CD4-positive, alpha-beta T cell (primary cell): ENCODE results near the gene PPM1H. TPM values are rescaled to one million over a fixed set of nuclear protein-coding genes. Genes with fewer than 3 reads are reported as not detected.

ENCODE experiments used
- ATAC-seq: fragments of 200-7000 bp; cut with Tn5 transposase; one replicate; pipeline ENCODE4 v1.10.0; 2022; ENCODE audit warnings: mild to moderate bottlenecking; ENCODE audit not compliant: poor library complexity
- CTCF ChIA-PET: fragments of 350-600 bp; sonication (Branson Sonifier 250); formaldehyde crosslinking; loops from one replicate; lab custom pipeline; 2021; ENCODE audit warnings: antibody characterized with exemption, inconsistent platforms; lab: Charles Lee
- POLR2A ChIA-PET: fragments of 350-600 bp; sonication (Branson Sonifier 250); formaldehyde crosslinking; loops from one replicate; lab custom pipeline; 2021; ENCODE audit warnings: antibody characterized with exemption, inconsistent platforms; lab: Charles Lee
- DNase-seq, 14 experiments: peaks; one replicate each; pipeline ENCODE4 v3.0.0-alpha.2; 2013 to 2020; ENCODE audit warnings: mixed read lengths in 2 of 14
- H3K27ac ChIP-seq, 2 donors: one replicate each; pipeline versions ENCODE4 v1.5.1 to v1.7.0; 2013; ENCODE audit warnings: low read length in 2 of 2, low read depth in 1 of 2, mild to moderate bottlenecking in 1 of 2
- H3K27me3 ChIP-seq, 2 experiments: 1 replicate in 1 of 2; 2 replicates in 1 of 2; pipeline versions ENCODE4 v1.6.1 to v1.7.0; 2013; ENCODE audit warnings: low read length in 2 of 2, control low read depth in 1 of 2, mild to moderate bottlenecking in 1 of 2, moderate library complexity in 1 of 2; ENCODE audit not compliant: insufficient read depth in 2 of 2, control insufficient read depth in 1 of 2
- H3K36me3 ChIP-seq: one replicate; pipeline ENCODE4 v1.6.1; 2013; ENCODE audit warnings: low read length, control low read depth; ENCODE audit not compliant: insufficient read depth
- H3K4me1 ChIP-seq: one replicate; pipeline ENCODE4 v1.6.1; 2013; ENCODE audit warnings: low read length, control low read depth; ENCODE audit not compliant: insufficient read depth
- H3K4me3 ChIP-seq: one replicate; pipeline ENCODE4 v1.5.1; 2013; ENCODE audit warnings: mild to moderate bottlenecking, low read length, moderate library complexity
- H3K9me3 ChIP-seq, 2 experiments: 1 replicate in 1 of 2; 2 replicates in 1 of 2; pipeline versions ENCODE4 v1.6.1 to v1.7.0; 2013; ENCODE audit warnings: low read length in 2 of 2, mild to moderate bottlenecking in 2 of 2, control low read depth in 1 of 2, moderate library complexity in 1 of 2; ENCODE audit not compliant: control insufficient read depth in 1 of 2, insufficient read depth in 1 of 2
- H3K27ac Mint-ChIP-seq: one replicate; pipeline ENCODE4 v1.8.0; 2020; ENCODE audit warnings: mixed read lengths
- H3K27me3 Mint-ChIP-seq: one replicate; pipeline ENCODE4 v1.8.0; 2021; ENCODE audit warnings: mixed read lengths
- H3K36me3 Mint-ChIP-seq: one replicate; pipeline ENCODE4 v1.8.0; 2021; ENCODE audit warnings: low read depth, mixed read lengths
- H3K4me1 Mint-ChIP-seq: one replicate; pipeline ENCODE4 v1.8.0; 2021; ENCODE audit warnings: low read depth, mixed read lengths
- H3K4me3 Mint-ChIP-seq: one replicate; pipeline ENCODE4 v1.8.0; 2020; ENCODE audit warnings: mild to moderate bottlenecking, mixed read lengths
- H3K9me3 Mint-ChIP-seq: one replicate; pipeline ENCODE4 v1.8.0; 2020; ENCODE audit warnings: mixed read lengths
- CTCF ChIP-seq: fragments of 200-600 bp; IDR thresholded peaks from one replicate; pipeline ENCODE4 v1.8.0; 2022; ENCODE audit warnings: antibody characterized with exemption, mild to moderate bottlenecking
- intact Hi-C, 2 experiments: fragments of 100-400 bp; cut with DNase I in 1 of 2; cut with micrococcal nuclease in 1 of 2; formaldehyde crosslinking; loops; one replicate each; pipeline versions ENCODE4 v1.15.1 to v1.9.0; 2023 to 2025; cut with DNase I, micrococcal nuclease
- total RNA-seq, 174 experiments: library from RNA in 2 of 174; stranded (reverse) in 2 of 174; gene quantifications; one replicate each; pipeline ENCODE4 v1.2.3 and lab custom pipeline; 2021 to 2026

PPM1H gene
- total RNA-seq, 2 experiments from 2014 or later = not detected

GRCh38 chr12:62856454-62856853 is 78.5 kb downstream of the PPM1H start:
- ATAC-seq (no peak), DNase-seq (no peak)
- ChIA-PET CTCF (no interaction called here), POLR2A (interaction anchor here (0.6 kb wide), 1 partner anchor 503 kb away, joined by 3 read pairs; no protein-coding TSS in a partner anchor)
- H3K27me3 ChIP-seq = peaks cover 0 to 4% of the 10 kb centered on the region in 2 experiments
- H3K36me3 ChIP-seq = no peaks in the 10 kb centered on the region
- no peak overlapping the region for H3K4me3 ChIP-seq
- no peak overlapping the region for H3K27ac ChIP-seq
- Mint-ChIP-seq H3K4me3 (no peak overlapping the region), H3K36me3 (no peaks in the 10 kb centered on the region), H3K27me3 (no peaks in the 10 kb centered on the region), H3K27ac (no peak overlapping the region), H3K4me1 (no peaks in the 10 kb centered on the region), H3K9me3 (no peaks in the 10 kb centered on the region)
- intact Hi-C loops = no loop called here
- no peaks in the 10 kb centered on the region for H3K4me1 ChIP-seq
- TF ChIP-seq CTCF = no peak
- H3K9me3 ChIP-seq = no peaks in the 10 kb centered on the region

DNA sequence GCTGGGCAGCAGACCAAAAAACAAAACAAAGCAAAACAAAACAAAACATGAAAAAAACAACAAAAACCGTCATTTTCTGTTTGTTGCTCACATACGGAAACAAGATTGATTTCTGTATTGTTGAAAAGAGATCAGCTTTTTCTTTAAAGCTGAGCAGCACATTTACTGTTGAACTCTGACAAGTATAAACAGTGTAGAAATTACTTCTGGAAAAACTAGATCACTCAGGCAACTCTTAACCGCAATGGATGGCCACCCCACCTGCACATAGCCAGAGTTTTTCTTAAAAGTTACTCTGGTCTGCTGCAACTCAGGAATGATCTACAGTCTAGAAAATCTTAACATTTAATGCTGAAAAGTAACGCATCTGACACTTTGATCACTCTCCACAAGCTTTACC is 80.9 kb downstream of the PPM1H start:
- POLR2A ChIA-PET = no interaction called here
- no peaks in the 10 kb centered on the region for H3K36me3 Mint-ChIP-seq
- no peak overlapping the region for H3K27ac Mint-ChIP-seq
- H3K27me3 Mint-ChIP-seq = peaks cover 5% of the 10 kb centered on the region
- H3K4me1 Mint-ChIP-seq = no peaks in the 10 kb centered on the region
- Histone ChIP-seq H3K27me3 (peaks cover 0 to 4% of the 10 kb centered on the region in 2 experiments), H3K9me3 (no peaks in the 10 kb centered on the region), H3K4me3 (no peak overlapping the region), H3K4me1 (no peaks in the 10 kb centered on the region), H3K36me3 (no peaks in the 10 kb centered on the region), H3K27ac (no peak overlapping the region)
- no peak for DNase-seq
- ATAC-seq = no peak
- no peak overlapping the region for H3K4me3 Mint-ChIP-seq
- TF ChIP-seq CTCF = no peak
- no peaks in the 10 kb centered on the region for H3K9me3 Mint-ChIP-seq
- intact Hi-C loops = no loop called here
- CTCF ChIA-PET = no interaction called here

DNA sequence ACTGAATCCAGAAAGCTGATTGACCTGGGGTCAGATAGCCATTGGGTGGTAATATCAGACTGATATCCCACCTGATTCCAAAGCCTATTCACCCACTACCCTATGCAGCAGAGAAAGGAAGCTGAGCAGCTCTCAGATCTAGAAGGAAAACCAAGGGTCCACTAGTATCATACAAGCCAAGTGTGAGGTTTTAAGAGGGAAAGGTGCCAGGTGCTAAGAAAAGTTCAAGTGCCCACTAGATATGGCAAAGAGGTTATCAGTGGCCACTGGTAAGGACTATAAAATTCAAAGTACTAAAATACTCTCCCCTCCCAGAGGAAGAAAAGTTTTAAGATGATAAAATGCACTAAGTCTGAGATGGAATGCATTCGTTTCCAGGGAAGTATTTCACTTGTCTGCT is 85.6 kb downstream of the PPM1H start:
- DNase-seq (no peak), ATAC-seq (no peak)
- ChIA-PET POLR2A (no interaction called here), CTCF (no interaction called here)
- Mint-ChIP-seq H3K4me3 (no peak overlapping the region), H3K36me3 (no peaks in the 10 kb centered on the region), H3K27me3 (peaks cover 21% of the 10 kb centered on the region), H3K4me1 (no peaks in the 10 kb centered on the region), H3K27ac (no peak overlapping the region), H3K9me3 (no peaks in the 10 kb centered on the region)
- Histone ChIP-seq H3K27me3 (no peaks in the 10 kb centered on the region), H3K9me3 (no peaks in the 10 kb centered on the region), H3K36me3 (no peaks in the 10 kb centered on the region), H3K4me1 (no peaks in the 10 kb centered on the region), H3K27ac (no peak overlapping the region), H3K4me3 (no peak overlapping the region)
- TF ChIP-seq CTCF = no peak
- intact Hi-C loops = no loop called here
